Fibroblast of villous mesenchyme (primary cell): Measurements from ENCODE around the gene PLPP7. TPM values are rescaled to one million over a fixed set of nuclear protein-coding genes. Genes with fewer than 3 reads are reported as not detected.

Experiments
- DNase-seq: peaks from one replicate; pipeline ENCODE4 v3.0.0-alpha.2; 2010; ENCODE audit warnings: low read depth
- H3K4me3 ChIP-seq: 2 replicates; pipeline ENCODE4 v1.5.1; 2011; ENCODE audit warnings: low read depth, mild to moderate bottlenecking, low read length
- CTCF ChIP-seq: IDR thresholded peaks from 2 replicates; pipeline ENCODE4 v1.5.1; 2012; ENCODE audit warnings: low read depth, mild to moderate bottlenecking, low read length; ENCODE audit not compliant: insufficient read depth
- total RNA-seq: library from RNA; depleted of rRNA; stranded (reverse); fragments of >200 nt; gene quantifications from 2 replicates; pipeline ENCODE4 v1.2.3, GENCODE V29; 2012

PLPP7 gene
- total RNA-seq, 1 donor: 8.2 TPM

GRCh38 chr9:131304676-131305355, 15.3 kb downstream of the PLPP7 start:
- H3K4me3 ChIP-seq: no peak overlapping the region
- peak; percentile 24 for DNase-seq
- TF ChIP-seq CTCF: no peak

- H3K4me3 ChIP-seq: no peak overlapping the region
- no peak for TF ChIP-seq CTCF
- no peak for DNase-seq
Measured at GRCh38 chr9:131306397-131307004, 17.0 kb downstream of the PLPP7 start.

- no peak overlapping the region for H3K4me3 ChIP-seq
- no peak for DNase-seq
- TF ChIP-seq CTCF: no peak
Measured at GRCh38 chr9:131307974-131308373, 18.5 kb downstream of the PLPP7 start.

GRCh38 chr9:131308452-131308851, 18.9 kb downstream of the PLPP7 start:
- no peak for DNase-seq

GRCh38 chr9:131308906-131309529, 19.5 kb downstream of the PLPP7 start:
- DNase-seq: no peak
- H3K4me3 ChIP-seq: no peak overlapping the region
- no peak for TF ChIP-seq CTCF

More at GRCh38 chr9:131308452-131308851, 18.9 kb downstream of the PLPP7 start:
- no peak overlapping the region for H3K4me3 ChIP-seq
- TF ChIP-seq CTCF: no peak

GRCh38 chr9:131309530-131310276, 20.2 kb downstream of the PLPP7 start:
- H3K4me3 ChIP-seq: no peak overlapping the region
- TF ChIP-seq CTCF: no peak
- no peak for DNase-seq
